Omental fat pad (tissue), 4 donors: ENCODE results near the gene FANCC. TPM values are rescaled to one million over a fixed set of nuclear protein-coding genes. Genes with fewer than 3 reads are reported as not detected.
"Not testable (repeated sequence)": the region's sequence is repeated elsewhere in the genome, so short reads cannot be mapped to it uniquely, and the experiment has no call there.

Experiments
- ATAC-seq: fragments of 150-250 bp; one replicate; pipeline ENCODE4 v1.9.1; 2016; ENCODE audit warnings: mild to moderate bottlenecking, moderate library complexity; ENCODE audit not compliant: low FRiP score
- DNase-seq: peaks from one replicate; pipeline ENCODE4 v3.0.0-alpha.2; 2019; ENCODE audit warnings: low spot score
- total RNA-seq, 4 donors: library from RNA; depleted of rRNA; stranded (reverse); fragments of >200 nt; gene quantifications; one replicate each; pipeline ENCODE4 v1.1.0, GENCODE V29; 2016
- TF ChIP-seq, protein P1 (sequence below), 3 donors: fragments of 450-650 bp; IDR thresholded peaks; one replicate each; pipeline ENCODE4 v1.5.1; 2016 to 2017; ENCODE audit warnings: antibody characterized with exemption in 3 of 3, mild to moderate bottlenecking in 3 of 3, moderate library complexity in 2 of 3

FANCC gene
- total RNA-seq, 4 donors from 2014 or later: 4.6 to 6.8 (median 6.1) TPM

GRCh38 chr9:95213117-95213516, 104.4 kb downstream of the FANCC start:
- TF ChIP-seq, protein P1, sequence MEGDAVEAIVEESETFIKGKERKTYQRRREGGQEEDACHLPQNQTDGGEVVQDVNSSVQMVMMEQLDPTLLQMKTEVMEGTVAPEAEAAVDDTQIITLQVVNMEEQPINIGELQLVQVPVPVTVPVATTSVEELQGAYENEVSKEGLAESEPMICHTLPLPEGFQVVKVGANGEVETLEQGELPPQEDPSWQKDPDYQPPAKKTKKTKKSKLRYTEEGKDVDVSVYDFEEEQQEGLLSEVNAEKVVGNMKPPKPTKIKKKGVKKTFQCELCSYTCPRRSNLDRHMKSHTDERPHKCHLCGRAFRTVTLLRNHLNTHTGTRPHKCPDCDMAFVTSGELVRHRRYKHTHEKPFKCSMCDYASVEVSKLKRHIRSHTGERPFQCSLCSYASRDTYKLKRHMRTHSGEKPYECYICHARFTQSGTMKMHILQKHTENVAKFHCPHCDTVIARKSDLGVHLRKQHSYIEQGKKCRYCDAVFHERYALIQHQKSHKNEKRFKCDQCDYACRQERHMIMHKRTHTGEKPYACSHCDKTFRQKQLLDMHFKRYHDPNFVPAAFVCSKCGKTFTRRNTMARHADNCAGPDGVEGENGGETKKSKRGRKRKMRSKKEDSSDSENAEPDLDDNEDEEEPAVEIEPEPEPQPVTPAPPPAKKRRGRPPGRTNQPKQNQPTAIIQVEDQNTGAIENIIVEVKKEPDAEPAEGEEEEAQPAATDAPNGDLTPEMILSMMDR (IDR thresholded peaks at IDR 0.05): no peak
- no peak for ATAC-seq

GRCh38 chr9:95211028-95211427, 106.5 kb downstream of the FANCC start:
- TF ChIP-seq, protein P1 (IDR thresholded peaks at IDR 0.05): no peak
- ATAC-seq: no peak
- no peak for DNase-seq

More at GRCh38 chr9:95213117-95213516, 104.4 kb downstream of the FANCC start:
- no peak for DNase-seq

DNA sequence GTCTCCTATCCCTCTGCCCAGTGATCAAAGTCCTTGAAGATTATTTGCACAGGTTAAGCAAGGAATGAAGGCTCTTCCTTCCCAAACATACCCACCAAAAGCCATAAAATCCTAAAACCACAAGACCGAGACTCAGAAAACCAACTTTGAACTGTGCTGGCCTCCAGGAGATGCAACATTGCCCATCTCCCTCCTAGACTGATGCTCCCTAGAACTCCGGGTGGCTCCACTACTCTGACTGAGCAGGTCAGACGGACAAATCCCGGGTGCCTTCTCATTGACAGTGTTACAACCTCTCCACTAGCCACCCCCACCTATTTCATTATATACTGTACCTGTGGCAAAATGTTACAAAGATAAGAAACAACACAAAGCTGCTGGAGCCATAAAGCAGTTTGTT, 110.1 kb downstream of the FANCC start:
- ATAC-seq: no peak
- no peak for DNase-seq
- TF ChIP-seq, protein P1 (IDR thresholded peaks at IDR 0.05): no peak

DNA sequence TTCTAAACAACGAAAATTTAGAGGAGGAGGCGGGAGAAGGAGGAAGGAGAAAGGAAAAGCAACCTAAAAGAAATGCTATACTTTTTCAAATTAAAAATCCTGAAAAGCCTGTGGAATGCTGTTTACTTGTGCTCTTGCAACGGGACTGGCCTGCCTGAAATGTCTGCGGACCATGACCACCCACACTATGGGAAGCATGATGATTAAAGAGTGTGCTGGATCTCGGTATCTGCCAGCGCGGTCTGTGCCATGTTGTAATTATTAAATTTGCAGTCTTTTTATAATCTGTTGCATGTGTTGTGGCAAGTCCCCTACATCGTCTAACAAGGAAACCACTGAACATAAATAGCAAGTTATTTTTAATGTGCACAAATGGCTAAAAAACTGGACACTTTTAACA, 111.4 kb downstream of the FANCC start:
- no peak for ATAC-seq

DNA sequence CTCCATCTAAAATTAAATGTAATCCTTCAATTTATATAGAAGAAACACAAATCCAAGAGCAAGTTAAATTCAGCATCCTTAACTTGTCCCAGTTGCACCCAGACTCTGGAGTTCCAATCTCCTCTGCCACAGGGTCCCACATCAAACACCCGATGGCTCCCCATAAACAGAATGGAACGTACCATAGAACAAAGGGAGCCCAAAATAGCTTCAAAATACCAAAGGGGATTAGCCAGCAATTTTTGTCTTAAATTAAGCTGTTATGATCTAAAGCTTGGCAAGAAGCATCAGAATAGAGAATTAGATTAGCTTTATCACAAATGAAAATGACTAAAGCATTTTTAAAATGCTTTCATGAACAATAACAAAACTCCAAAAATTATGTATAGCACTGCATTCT, 112.8 kb downstream of the FANCC start:
- DNase-seq (no peak), ATAC-seq (no peak)
- TF ChIP-seq, protein P1 (IDR thresholded peaks at IDR 0.05): no peak

More for the DNA sequence above, 111.4 kb downstream of the FANCC start:
- no peak for DNase-seq
- TF ChIP-seq, protein P1 (IDR thresholded peaks at IDR 0.05): no peak

DNA sequence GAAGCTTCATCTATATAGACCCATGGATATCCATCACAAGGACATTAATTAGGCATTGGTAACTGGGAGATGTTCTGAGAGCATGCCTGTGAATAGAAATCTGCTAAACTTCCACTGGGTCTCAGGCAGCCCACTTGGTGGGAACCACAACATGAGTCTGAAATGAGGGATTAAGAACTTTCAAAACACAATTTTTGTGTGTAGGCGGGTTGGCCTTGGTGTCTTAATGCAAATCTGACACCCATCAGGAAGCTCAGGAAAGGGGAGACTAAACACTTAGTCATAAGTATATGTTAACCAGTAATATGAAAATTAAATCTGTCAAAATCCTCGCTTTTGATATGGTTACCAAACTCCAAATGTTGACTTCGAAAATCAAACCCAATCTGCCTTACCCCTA, 113.2 kb downstream of the FANCC start:
- ATAC-seq: no peak
- TF ChIP-seq, protein P1 (IDR thresholded peaks at IDR 0.05): no peak
- DNase-seq: no peak

DNA sequence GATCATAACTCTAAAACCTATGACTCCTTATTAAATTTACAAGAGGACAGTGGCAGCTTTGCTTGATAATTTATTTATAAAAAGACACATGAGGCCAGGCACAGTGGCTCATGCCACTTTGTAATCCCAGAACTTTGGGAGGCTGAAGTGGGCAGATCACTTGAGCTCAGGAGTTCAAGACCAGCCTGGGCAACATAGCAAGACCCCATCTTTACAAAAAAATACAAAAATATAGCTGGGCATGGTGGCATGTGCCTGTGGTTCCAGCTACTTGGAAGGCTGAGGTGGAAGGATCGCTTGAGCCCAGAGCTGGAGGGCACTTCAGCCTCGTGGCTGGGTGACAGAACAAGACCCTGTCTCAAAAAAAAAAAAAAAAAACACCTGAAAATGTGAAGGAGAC, 114.5 kb downstream of the FANCC start:
- ATAC-seq, DNase-seq: not testable (repeated sequence)
